HepG2 (cell line): ENCODE results near the gene CACNG8. TPM values are rescaled to one million over a fixed set of nuclear protein-coding genes. Genes with fewer than 3 reads are reported as not detected.

Source experiments
- ATAC-seq: fragments of 200-7000 bp; cut with Tn5 transposase; 3 replicates; pipeline ENCODE4 v1.9.1; 2020; ENCODE audit warnings: mild to moderate bottlenecking, moderate library complexity
- BruUV-seq: library from RNA; stranded (reverse); fragments of 400-500 nt; replicated peaks from 2 replicates; lab custom pipeline; 2021; lab: Mats Ljungman, UMichigan
- CTCF ChIA-PET: fragments of 300-600 bp; formaldehyde crosslinking; extraction: SDS; loops from one replicate; lab custom pipeline; 2021; ENCODE audit warnings: low total read pairs, inconsistent platforms, low intra/inter-chr PET ratio; lab: Yijun Ruan, JAX
- POLR2A ChIA-PET: fragments of 350-600 bp; sonication (Branson Sonifier 250); formaldehyde crosslinking; loops from one replicate; lab custom pipeline; 2020; ENCODE audit warnings: antibody characterized with exemption, inconsistent platforms; lab: Yijun Ruan, JAX
- DNase-seq: peaks from one replicate; pipeline ENCODE4 v3.0.0-alpha.2; 2015; ENCODE audit warnings: low spot score
- FAIRE-seq: peaks from 3 replicates; lab custom pipeline; 2011; peaks lifted over from hg19 to GRCh38; lab: Jason Lieb, UNC
- H2AFZ ChIP-seq: one replicate; pipeline ENCODE4 v1.6.1; 2011; ENCODE audit warnings: low read length, inconsistent platforms
- H3K27ac ChIP-seq: fragments of 300-600 bp; 3 replicates; pipeline ENCODE4 v1.8.0; 2011; ENCODE audit warnings: mixed run types, mild to moderate bottlenecking, mixed read lengths, low read length, inconsistent platforms; ENCODE audit not compliant: insufficient read depth; ENCODE audit errors: extremely low read length
- H3K27me3 ChIP-seq, 2 experiments: fragments of 200-600 bp in 1 of 2; 2 replicates in 1 of 2; 3 replicates in 1 of 2; pipeline versions ENCODE4 v1.6.0 to v1.8.0; 2011; ENCODE audit warnings: low read length in 2 of 2, mild to moderate bottlenecking in 2 of 2, moderate library complexity in 2 of 2, inconsistent platforms in 1 of 2; ENCODE audit not compliant: insufficient read depth in 2 of 2, control insufficient read depth in 1 of 2
- H3K36me3 ChIP-seq, 2 experiments: fragments of 200-600 bp in 1 of 2; replicated peaks in 1 of 2; 2 replicates in 1 of 2; 3 replicates in 1 of 2; pipeline versions ENCODE4 v1.5.1 to v1.8.0; 2011; ENCODE audit warnings: low read length in 2 of 2, inconsistent platforms in 1 of 2; ENCODE audit not compliant: insufficient read depth in 2 of 2, control insufficient read depth in 1 of 2
- H3K4me1 ChIP-seq: 2 replicates; pipeline ENCODE4 v1.5.1; 2012; ENCODE audit warnings: low read length, inconsistent platforms; ENCODE audit not compliant: insufficient read depth
- H3K4me2 ChIP-seq: 2 replicates; pipeline ENCODE4 v1.6.0; 2011; ENCODE audit warnings: low read depth, low read length, inconsistent platforms
- H3K4me3 ChIP-seq, 3 experiments: fragments of 200-600 bp in 1 of 3; sonication (generic), shearing (Covaris generic) in 1 of 3; replicated peaks in 1 of 3; 2 replicates each; pipeline ENCODE4 v1.5.1; 2011 to 2016; ENCODE audit warnings: low read length in 3 of 3, inconsistent platforms in 2 of 3, low read depth in 2 of 3, mild to moderate bottlenecking in 2 of 3, control low read depth in 1 of 3, mixed read lengths in 1 of 3; ENCODE audit not compliant: insufficient read depth in 1 of 3
- H3K79me2 ChIP-seq: one replicate; pipeline ENCODE4 v1.6.1; 2011; ENCODE audit warnings: low read length, inconsistent platforms; ENCODE audit not compliant: insufficient read depth
- H3K9ac ChIP-seq: 2 replicates; pipeline ENCODE4 v1.6.0; 2011; ENCODE audit warnings: mild to moderate bottlenecking, low read depth, low read length, inconsistent platforms; ENCODE audit not compliant: insufficient read depth
- H3K9me3 ChIP-seq: 2 replicates; pipeline ENCODE4 v1.5.1; 2012; ENCODE audit warnings: mild to moderate bottlenecking, low read length
- H4K20me1 ChIP-seq: 2 replicates; pipeline ENCODE4 v1.6.0; 2011; ENCODE audit warnings: inconsistent platforms, mild to moderate bottlenecking, low read length, moderate library complexity; ENCODE audit not compliant: insufficient read depth
- CCDC6 ChIP-seq: sonication (generic); formaldehyde crosslinking; IDR thresholded peaks from 2 replicates; pipeline ENCODE4 v1.8.1; 2022; ENCODE audit warnings: mild to moderate bottlenecking, missing genetic modification reagents, moderate library complexity
- GATA4 ChIP-seq: sonication (generic); IDR thresholded peaks from 2 replicates; pipeline ENCODE4 v1.6.1; 2016; ENCODE audit warnings: antibody characterized with exemption, low read depth, borderline replicate concordance
- HOXD1 ChIP-seq: sonication (generic); formaldehyde crosslinking; IDR thresholded peaks from 2 replicates; pipeline ENCODE4 v1.5.0; 2020; ENCODE audit warnings: missing genetic modification reagents
- NR3C1 ChIP-seq: sonication (generic); formaldehyde crosslinking; IDR thresholded peaks from 2 replicates; pipeline ENCODE4 v1.4.0; 2020; ENCODE audit warnings: missing genetic modification reagents
- REL ChIP-seq: sonication (generic); formaldehyde crosslinking; conservative IDR thresholded peaks from 2 replicates; pipeline ENCODE4 v1.8.0; 2022; ENCODE audit warnings: mild to moderate bottlenecking, missing genetic modification reagents, moderate library complexity
- ZNF672 ChIP-seq: sonication (generic); formaldehyde crosslinking; IDR thresholded peaks from 2 replicates; pipeline ENCODE4 v1.8.1; 2022; ENCODE audit warnings: missing genetic modification reagents
- WGBS: methylation state at CpG from one replicate; pipeline ENCODE4 v1.1.6; 2017; ENCODE audit warnings: low lambda C conversion rate; 5-methylcytosine and 5-hydroxymethylcytosine counted together
- in situ Hi-C: cut with HindIII; loops from 2 replicates; pipeline ENCODE4 v1.10.0; 2017; ENCODE audit warnings: low pct_unique_long_range_greater_than_20kb; ENCODE audit not compliant: extremely low pct_ligation_motif_present
- intact Hi-C: fragments of 100-400 bp; cut with micrococcal nuclease; formaldehyde crosslinking; loops from one replicate; pipeline ENCODE4 v1.10.0; 2022; ENCODE audit not compliant: unreplicated experiment
- polyA plus RNA-seq, 8 experiments: library from polyadenylated mRNA; depleted of rRNA in 3 of 8; stranded (reverse) in 7 of 8; unstranded in 1 of 8; fragments of >200 nt; fragmentation: Illumina TruSeq in 4 of 8; extraction: Trizol in 4 of 8; gene quantifications; 2 replicates each; pipeline versions ENCODE4 v1.2.1 to v1.2.3, GENCODE V29; 2011 to 2016; ENCODE audit warnings: low read depth in 4 of 8, missing spikeins in 1 of 8, mixed read lengths in 1 of 8; ENCODE audit not compliant: insufficient read depth in 1 of 8
- total RNA-seq, 5 experiments: library from RNA; depleted of rRNA; stranded (reverse); fragments of >200 nt; fragmentation: Illumina TruSeq; extraction: Trizol; gene quantifications; 2 replicates each; pipeline ENCODE4 v1.2.3, GENCODE V29; 2016; ENCODE audit warnings: low read depth in 1 of 5
- TF ChIP-seq, protein P1 (sequence below): sonication (generic); formaldehyde crosslinking; IDR thresholded peaks from 2 replicates; pipeline ENCODE4 v1.4.0; 2020; ENCODE audit warnings: missing genetic modification reagents, borderline replicate concordance

Gene CACNG8
- total and polyA plus RNA-seq, 2 of the 13 experiments (the other 11 are each of a cell fraction or from before 2014, with no cell fraction given): not detected

DNA sequence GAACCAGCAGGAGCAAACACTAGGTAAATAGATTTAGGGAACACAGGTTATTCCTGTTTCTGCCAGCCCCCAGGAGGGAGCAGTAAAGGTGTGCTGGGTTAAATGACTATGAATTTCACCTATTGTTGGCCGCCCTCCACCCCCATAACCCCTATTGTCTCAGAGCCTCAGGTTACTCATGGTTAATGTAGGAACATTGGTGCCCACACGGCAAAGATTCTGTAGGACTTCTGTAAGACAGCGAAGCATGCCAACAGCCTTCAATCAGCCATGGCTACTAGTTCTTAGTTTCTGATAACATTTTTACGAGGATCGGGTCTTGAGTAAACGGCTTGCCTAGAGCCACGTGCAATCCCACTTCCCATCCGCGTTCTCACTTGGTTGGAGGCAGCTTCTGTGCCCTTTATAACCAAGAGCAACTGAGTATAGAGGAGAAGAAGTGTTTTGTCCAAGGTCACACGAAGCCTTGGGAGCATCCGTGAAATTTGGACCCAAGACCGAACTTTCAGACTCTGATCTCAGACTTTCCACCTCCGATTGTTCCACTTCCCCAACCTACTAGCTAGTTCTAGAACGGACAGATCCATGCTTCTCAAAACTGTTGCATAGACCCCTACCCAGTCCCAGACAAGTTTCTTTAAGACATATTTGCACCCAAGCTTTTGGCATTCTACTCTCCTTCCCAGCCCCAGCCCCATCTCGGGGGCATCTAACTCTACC lies 5.1 kb upstream of the CACNG8 start:
- ChIA-PET POLR2A (no interaction called here), CTCF (no interaction called here)
- Histone ChIP-seq H3K27me3 (peaks cover 4 to 32% of the 10 kb centered on the region in 2 experiments; a peak in 4 of 5 replicates), H3K79me2 (no peaks in the 10 kb centered on the region), H2AFZ (no peak overlapping the region), H3K36me3 (no peaks in the 10 kb centered on the region), H3K9ac (no peak overlapping the region), H3K4me1 (no peaks in the 10 kb centered on the region), H3K4me3 (no peak overlapping the region), H3K9me3 (no peaks in the 10 kb centered on the region), H3K4me2 (no peak overlapping the region), H3K27ac (no peak overlapping the region), H4K20me1 (no peaks in the 10 kb centered on the region)
- 15% methylated on average over 15 of the region's 15 CpGs for WGBS
- no peak for TF ChIP-seq CCDC6 (CRISPR knock-in tag)
- no peak for TF ChIP-seq HOXD1 (CRISPR knock-in tag)
- no peak for TF ChIP-seq ZNF672 (CRISPR knock-in tag)
- TF ChIP-seq NR3C1: no peak
- no peak for TF ChIP-seq GATA4
- no peak for TF ChIP-seq REL (CRISPR knock-in tag)
- TF ChIP-seq, protein P1, sequence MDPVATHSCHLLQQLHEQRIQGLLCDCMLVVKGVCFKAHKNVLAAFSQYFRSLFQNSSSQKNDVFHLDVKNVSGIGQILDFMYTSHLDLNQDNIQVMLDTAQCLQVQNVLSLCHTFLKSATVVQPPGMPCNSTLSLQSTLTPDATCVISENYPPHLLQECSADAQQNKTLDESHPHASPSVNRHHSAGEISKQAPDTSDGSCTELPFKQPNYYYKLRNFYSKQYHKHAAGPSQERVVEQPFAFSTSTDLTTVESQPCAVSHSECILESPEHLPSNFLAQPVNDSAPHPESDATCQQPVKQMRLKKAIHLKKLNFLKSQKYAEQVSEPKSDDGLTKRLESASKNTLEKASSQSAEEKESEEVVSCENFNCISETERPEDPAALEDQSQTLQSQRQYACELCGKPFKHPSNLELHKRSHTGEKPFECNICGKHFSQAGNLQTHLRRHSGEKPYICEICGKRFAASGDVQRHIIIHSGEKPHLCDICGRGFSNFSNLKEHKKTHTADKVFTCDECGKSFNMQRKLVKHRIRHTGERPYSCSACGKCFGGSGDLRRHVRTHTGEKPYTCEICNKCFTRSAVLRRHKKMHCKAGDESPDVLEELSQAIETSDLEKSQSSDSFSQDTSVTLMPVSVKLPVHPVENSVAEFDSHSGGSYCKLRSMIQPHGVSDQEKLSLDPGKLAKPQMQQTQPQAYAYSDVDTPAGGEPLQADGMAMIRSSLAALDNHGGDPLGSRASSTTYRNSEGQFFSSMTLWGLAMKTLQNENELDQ (CRISPR knock-in tag): no peak
- ATAC-seq (no peak), FAIRE-seq (no peak), DNase-seq (no peak)
- BruUV-seq: no TSS peak
- intact Hi-C loops: no loop called here
- in situ Hi-C loops: no loop called here
